GM21786 (cell line): Measurements from ENCODE around the gene ICAM1.

ENCODE experiments used
- ATAC-seq: cut with Tn5 transposase; IDR thresholded peaks from one replicate; pipeline ENCODE4 v1.9.1; 2021; ENCODE audit not compliant: unreplicated experiment

The ICAM1 gene

DNA sequence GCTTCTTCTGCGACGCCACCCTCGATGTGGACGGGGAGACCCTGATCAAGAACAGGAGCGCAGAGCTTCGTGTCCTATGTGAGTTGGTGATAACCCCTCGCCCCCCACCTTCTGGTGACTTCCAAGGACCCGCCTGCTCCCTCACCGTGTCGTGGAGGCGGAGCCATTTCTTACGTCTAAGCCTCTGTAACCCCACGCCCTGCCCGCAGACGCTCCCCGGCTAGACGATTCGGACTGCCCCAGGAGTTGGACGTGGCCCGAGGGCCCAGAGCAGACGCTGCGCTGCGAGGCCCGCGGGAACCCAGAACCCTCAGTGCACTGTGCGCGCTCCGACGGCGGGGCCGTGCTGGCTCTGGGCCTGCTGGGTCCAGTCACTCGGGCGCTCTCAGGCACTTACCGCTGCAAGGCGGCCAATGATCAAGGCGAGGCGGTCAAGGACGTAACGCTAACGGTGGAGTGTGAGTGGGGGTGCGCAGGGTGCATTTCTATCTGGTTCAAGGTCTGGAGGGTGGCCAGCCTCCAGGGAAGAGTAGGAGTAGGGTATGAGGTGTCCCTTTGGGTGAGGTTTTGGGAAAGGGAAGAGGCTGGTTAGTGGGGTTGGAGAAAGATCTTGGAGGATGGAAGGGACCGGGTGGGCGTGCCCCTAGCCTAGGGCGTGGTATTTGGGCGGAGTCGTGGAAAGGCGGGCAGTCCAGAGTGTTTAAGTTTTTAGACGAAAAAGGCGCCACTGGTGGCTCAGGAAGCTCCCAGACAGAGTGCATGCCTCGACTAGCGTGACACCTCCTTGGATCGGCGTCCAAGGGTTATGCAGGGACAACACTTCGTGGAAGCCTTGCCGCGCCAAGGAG is 22.1 kb downstream of the ICAM1 start:
- ATAC-seq: no peak

- ATAC-seq: no peak
These were observed 22.9 kb downstream of the ICAM1 start for GRCh38 chr19:10293637-10294367.

DNA sequence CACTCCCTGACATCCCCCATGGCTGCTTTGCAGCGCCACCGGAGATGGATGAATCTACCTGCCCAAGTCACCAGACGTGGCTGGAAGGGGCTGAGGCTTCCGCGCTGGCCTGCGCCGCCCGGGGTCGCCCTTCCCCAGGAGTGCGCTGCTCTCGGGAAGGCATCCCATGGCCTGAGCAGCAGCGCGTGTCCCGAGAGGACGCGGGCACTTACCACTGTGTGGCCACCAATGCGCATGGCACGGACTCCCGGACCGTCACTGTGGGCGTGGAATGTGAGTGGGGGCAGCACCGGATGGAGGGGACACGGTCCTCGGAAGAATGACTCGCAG is 23.4 kb downstream of the ICAM1 start:
- ATAC-seq: no peak

DNA sequence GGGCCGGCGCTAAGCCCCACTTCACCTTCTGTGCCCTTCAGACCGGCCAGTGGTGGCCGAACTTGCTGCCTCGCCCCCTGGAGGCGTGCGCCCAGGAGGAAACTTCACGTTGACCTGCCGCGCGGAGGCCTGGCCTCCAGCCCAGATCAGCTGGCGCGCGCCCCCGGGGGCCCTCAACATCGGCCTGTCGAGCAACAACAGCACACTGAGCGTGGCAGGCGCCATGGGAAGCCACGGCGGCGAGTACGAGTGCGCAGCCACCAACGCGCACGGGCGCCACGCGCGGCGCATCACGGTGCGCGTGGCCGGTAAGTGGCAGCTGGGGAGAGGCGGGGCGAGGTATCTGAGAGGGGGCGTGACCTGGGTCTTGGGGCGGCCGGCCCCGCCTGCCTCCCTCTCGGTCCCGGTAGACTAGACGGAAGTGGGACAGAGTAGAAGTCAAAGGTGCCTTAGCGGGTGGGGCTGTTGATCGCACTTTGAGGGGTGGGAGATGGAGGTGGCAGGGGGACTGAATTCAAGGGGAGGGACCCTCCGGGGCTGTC is 24.5 kb downstream of the ICAM1 start:
- peak; percentile 46 for ATAC-seq

DNA sequence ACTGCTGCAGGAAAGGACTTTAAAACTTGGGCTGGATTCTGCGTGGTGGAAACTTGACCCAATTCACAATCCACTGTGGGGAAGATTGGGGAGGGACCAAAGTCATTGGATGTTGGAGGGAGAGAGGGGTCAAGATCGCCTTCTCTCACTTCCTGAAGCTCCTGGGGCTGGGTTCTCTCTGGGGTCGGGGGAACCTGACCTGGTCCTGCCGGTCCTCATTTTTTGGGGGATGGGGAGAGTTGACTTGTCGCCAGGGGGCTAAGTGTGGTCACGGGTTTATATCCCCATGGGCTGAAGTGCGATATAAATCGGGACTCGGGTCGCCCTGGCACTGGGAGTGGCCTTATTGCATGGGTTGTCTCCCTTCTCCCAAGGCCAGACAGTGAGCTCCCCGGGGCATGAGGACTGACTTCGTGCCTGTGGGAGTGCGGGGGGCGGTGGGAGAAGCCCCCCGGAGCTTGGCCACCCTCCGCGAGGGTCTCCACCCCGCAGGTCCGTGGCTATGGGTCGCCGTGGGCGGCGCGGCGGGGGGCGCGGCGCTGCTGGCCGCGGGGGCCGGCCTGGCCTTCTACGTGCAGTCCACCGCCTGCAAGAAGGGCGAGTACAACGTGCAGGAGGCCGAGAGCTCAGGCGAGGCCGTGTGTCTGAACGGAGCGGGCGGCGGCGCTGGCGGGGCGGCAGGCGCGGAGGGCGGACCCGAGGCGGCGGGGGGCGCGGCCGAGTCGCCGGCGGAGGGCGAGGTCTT is 25.1 kb downstream of the ICAM1 start:
- no peak for ATAC-seq

- ATAC-seq: no peak
These were observed 28.9 kb downstream of the ICAM1 start for GRCh38 chr19:10299545-10300458.

DNA sequence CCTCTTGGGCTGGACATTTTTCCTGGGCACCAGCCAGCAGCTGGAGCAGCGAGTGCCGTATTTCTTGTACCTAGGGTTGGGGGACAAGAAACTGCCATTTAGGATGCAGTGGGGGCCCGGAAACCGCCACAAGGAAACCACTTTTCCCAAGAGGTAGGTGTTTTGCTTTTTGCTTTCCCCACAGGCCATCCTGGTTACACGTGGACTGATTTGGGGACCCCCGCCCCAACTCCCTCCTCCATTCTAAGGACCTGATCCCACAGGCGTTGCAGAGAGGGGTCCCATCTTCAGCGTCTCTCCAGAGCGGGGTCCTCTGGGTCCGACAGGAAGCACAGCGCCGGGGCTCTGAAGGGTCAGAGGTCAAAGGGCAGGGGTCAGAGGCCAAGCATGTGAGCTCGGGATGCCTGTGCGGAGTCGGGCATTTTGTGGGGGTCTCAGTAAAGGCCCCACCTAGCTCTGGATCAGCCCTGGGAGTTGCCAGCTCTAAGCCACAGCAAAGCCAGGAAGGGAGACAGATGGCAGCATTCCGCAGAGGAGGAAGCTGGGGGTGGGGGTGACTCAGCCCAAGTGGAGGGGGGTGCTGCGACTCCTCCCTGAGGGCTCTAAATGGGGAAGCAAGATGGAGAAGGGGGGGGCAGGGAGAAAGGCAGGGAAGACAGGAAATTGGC is 34.4 kb downstream of the ICAM1 start:
- ATAC-seq: no peak

GRCh38 chr19:10306327-10306726 is 35.4 kb downstream of the ICAM1 start:
- no peak for ATAC-seq

DNA sequence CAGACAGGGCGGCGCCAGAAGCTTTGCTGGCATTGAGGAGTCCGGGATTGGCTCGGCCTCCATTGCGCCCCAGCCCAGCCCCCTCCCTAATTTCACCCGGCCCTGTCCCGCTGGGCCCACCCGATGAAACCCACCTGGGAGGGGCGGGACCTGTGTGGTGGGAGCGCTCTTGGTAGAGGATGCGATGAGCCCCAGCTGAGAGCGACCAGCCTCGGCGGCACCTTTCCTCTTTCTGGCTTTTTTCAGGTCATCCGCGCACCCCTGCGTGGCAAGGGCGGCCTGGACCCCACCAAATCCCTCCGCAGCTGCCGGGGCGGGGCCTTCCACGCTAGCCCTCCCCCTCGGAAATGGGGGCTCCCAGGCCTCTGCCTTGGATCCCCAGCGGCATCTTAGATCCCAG is 38.5 kb downstream of the ICAM1 start, which contains the start of gene ZGLP1:
Gene ZGLP1, minus strand, starts transcription at position 393 of the 400 bp plus-strand sequence.
- ATAC-seq: no peak

- ATAC-seq: no peak
These were observed 44.7 kb downstream of the ICAM1 start, which contains the start of gene FDX2 for GRCh38 chr19:10315335-10316214. TSS of gene FDX2 (minus strand) at chr19:10316015. CDS start at chr19:10315996, 19 bp downstream.

GRCh38 chr19:10316229-10317044 is 45.5 kb downstream of the ICAM1 start:
- ATAC-seq: no peak

DNA sequence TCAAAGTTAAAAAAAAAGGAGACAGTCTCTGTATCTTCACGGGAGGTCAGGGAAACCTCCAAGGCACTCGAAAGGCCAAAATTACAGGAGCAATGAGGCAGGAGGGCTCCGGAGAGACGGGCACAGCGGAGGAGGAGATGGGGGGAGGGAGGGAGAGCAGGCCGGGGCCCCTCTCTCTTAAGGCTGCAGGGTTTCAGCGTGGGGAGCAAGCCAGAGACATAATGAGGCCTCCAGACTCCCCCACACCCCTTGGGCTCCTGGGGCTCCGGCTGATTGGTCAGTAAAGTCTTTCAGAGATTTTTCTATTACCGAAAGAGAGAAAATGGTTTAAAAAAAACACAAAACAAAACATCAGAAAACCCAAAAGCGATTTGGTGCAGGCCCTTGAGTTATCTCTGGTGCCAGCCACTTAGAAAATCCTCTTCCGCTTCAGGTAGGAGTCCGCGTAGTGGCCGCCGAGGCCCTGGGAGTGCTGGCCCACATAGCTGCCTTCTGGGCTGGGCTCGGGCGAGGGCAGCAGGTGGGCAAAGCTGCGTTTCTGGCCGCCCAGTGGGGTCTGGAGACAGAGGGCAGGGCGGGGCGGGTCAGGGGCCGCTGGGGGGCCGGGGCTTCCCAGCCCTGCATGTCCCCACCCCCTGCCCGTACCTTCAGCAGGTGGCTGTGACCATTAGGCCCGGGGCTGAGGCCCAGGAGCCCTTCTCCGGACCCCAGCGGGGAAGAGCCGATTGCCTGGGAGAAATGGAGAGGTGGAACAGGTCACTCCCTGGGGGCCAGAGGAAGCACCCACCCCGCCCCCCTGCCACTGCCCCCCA is 46.3 kb downstream of the ICAM1 start:
- ATAC-seq: no peak

DNA sequence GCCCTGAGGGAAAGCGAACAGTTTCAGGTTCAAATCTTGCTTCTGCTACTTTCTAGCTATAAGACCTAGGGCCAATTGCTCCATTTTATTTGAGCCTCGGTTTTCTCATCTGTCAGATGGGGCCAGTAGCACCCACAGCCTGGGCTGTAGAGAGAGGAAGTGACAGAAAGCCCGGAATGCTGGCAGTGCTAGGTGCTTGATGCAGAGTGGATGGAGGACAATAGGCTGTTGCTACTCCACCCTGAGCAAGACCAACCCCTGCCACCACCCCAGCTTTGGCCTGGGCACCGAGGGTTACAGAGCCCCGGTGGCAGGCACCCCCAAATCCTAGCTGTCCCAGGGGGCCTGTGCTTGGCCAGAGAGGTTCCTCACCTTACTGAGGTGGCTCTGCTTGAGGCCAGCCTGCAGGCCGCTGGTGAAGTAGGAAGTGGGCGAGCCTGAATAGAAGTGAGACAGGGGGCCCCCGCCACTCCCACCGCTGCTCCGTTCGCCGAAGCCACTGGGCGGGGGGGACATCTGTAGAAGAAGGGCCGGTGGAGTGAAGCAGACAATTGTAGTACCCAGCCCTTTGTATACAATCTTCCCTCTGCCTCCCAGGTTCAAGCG is 47.0 kb downstream of the ICAM1 start:
- no peak for ATAC-seq

DNA sequence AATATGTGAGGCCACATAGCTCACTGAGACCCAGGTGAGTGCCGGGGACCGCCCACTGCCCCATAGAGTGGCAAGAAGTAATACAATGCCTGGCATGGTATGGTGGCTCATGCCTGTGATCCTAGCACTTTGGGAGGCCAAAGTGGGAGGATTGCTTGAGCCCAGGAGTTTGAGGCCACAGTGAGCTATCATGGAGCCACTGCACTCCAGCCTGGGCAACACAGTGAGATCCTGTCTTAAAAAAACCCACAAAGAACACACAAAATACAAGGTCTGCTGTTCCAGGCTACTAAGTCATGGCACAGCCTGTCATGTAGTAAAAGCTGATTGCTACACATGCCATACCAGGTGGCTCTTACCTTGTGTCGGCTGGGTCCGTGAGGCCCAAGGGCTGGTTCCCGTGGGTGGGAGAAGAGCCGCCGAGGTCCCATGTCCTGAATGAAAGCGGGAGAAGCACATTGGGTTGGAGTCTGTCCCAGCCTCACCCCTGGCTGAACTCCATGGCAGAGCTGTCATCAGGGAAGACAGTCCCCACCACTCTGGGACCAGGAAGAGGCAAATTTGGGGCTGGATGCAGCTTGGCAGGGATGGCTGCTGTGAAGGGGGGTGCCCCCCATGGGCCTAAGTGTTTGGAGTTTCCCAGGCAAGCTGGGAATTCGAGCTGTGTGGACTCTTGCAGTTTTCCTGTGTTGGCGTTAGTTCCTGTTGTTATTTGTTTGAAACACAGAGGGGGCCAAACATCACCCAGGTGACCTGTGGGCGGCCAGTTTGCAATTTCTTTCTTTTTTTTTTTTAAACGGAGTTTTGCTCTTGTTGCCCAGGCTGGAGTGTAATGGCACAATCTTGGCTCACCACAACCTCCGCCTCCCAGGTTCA is 48.1 kb downstream of the ICAM1 start:
- ATAC-seq: no peak

DNA sequence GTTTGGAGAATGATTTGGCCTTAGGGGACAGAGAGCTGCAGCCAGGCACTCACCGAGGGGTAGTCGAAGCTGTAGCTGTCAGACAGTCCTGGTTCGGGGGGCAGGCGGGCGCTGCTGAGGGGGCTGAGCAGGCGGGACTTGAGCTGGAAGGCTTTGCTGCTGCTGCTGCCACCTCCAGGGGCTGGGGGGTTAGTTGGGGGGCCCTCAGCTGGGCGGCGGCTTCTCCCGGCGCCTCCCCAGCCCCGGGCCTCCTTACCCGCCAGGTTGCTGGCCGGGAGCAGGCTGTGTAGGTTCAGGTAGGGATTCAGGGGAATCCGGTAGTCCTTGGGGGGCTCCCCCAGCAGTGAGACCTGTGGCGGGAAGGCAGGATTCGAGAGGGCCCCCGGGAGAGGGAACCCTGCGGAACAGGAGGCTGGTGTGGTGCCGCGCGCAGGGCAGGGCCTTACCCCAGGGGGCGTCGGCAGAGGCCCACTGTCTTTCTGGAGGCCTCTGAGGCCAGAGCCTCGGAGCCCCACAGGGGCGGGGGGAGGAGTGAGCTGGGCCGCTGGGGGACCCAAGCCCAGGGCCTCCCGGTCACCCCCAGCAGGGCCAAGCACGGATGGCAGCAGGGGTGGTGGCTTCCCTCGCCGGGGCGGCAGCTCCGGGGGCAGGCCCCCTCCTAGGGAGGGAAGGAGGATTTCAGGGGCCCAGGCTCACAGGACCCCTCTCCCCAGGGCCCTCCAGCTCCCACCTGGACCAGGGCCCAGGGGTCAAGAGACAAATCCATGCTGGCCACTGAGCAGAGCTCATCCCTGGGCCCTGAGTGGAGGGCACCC is 49.9 kb downstream of the ICAM1 start:
- no peak for ATAC-seq
